Nephron progenitor cell (in vitro differentiated cells): ENCODE results near the gene DPYSL3.

Experiments used
- DNase-seq: peaks from one replicate; pipeline ENCODE4 v3.0.0; 2021
- H3K27ac Mint-ChIP-seq: 2 replicates; pipeline ENCODE4 v1.8.0; 2021; ENCODE audit warnings: mild to moderate bottlenecking, moderate library complexity, mixed read lengths
- H3K27me3 Mint-ChIP-seq: 2 replicates; pipeline ENCODE4 v1.8.0; 2021; ENCODE audit warnings: mild to moderate bottlenecking, low read depth, mixed read lengths; ENCODE audit not compliant: poor library complexity
- H3K36me3 Mint-ChIP-seq: 2 replicates; pipeline ENCODE4 v1.8.0; 2021; ENCODE audit warnings: low read depth, mixed read lengths
- H3K4me1 Mint-ChIP-seq: 2 replicates; pipeline ENCODE4 v1.8.0; 2021; ENCODE audit warnings: mixed read lengths
- H3K4me3 Mint-ChIP-seq: 2 replicates; pipeline ENCODE4 v1.8.0; 2021; ENCODE audit warnings: mild to moderate bottlenecking, moderate library complexity, mixed read lengths
- H3K9me3 Mint-ChIP-seq: 2 replicates; pipeline ENCODE4 v1.8.0; 2021; ENCODE audit warnings: mild to moderate bottlenecking, moderate library complexity, mixed read lengths
- TF ChIP-seq, protein P1 (sequence below): fragments of 200-600 bp; sonication (generic); IDR thresholded peaks from 2 replicates; pipeline ENCODE4 v1.5.0; 2021; ENCODE audit warnings: antibody characterized with exemption

The DPYSL3 gene

DNA sequence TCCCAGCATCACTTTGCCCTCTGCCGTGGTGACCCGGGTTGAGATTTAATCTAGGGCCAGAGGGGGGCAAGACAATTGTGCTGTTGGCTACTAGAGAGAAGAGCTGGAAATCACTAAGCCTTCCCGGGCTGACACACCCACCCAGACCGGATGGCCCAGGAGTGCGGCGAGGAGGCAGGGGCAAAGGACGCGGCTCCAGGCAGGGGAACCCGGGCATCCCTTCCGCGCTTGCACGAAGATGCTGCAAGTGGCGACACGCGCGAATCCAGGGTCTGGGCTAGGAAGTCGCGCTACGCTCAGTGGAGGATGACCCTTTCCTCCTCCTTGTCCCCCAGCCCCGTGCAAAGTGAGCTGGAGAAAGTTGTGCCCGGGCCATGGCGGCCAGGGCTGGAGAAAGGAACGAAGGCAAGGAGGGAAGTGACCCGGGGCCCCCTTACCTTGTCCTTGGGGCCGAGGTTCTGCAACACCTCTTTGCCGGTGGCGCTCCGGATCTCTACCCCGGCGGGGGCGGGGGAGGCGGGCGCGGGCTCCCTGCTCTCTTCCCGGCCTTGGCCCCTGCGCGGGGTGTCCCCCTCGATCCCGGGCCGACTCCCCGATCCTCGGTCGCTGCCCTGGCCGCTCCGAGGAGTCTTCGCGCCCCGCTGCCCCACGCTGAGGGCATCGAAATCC lies 693 bp downstream of the DPYSL3 start:
- peak; percentile 50 for DNase-seq
- Mint-ChIP-seq H3K27ac (no peak overlapping the region), H3K4me3 (peak overlapping the region; percentile 86), H3K4me1 (peaks cover 37% of the 10 kb centered on the region), H3K36me3 (no peaks in the 10 kb centered on the region), H3K9me3 (no peaks in the 10 kb centered on the region), H3K27me3 (peaks cover 17% of the 10 kb centered on the region)
- TF ChIP-seq, protein P1, sequence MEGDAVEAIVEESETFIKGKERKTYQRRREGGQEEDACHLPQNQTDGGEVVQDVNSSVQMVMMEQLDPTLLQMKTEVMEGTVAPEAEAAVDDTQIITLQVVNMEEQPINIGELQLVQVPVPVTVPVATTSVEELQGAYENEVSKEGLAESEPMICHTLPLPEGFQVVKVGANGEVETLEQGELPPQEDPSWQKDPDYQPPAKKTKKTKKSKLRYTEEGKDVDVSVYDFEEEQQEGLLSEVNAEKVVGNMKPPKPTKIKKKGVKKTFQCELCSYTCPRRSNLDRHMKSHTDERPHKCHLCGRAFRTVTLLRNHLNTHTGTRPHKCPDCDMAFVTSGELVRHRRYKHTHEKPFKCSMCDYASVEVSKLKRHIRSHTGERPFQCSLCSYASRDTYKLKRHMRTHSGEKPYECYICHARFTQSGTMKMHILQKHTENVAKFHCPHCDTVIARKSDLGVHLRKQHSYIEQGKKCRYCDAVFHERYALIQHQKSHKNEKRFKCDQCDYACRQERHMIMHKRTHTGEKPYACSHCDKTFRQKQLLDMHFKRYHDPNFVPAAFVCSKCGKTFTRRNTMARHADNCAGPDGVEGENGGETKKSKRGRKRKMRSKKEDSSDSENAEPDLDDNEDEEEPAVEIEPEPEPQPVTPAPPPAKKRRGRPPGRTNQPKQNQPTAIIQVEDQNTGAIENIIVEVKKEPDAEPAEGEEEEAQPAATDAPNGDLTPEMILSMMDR = no peak

DNA sequence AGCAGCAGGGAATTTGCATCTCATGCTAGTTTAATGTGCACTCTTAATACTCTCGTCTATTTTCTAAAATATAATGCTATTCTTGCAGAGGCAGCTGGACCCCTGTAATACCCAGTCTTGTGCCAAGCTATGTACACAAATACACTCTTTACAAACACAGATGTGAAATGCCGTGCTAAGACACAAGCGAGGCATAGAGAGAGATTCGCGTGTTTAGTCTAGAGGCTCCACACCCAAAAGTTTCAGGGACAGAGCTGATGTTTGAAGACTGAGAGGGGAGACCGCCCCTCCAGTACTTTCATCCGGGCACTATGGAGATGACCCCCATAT lies 1.2 kb downstream of the DPYSL3 start:
- TF ChIP-seq, protein P1 = no peak
- no peaks in the 10 kb centered on the region for H3K36me3 Mint-ChIP-seq
- peak overlapping the region; percentile 86 for H3K4me3 Mint-ChIP-seq
- H3K27me3 Mint-ChIP-seq = peaks cover 17% of the 10 kb centered on the region
- no peak overlapping the region for H3K27ac Mint-ChIP-seq
- DNase-seq = no peak
- H3K9me3 Mint-ChIP-seq = no peaks in the 10 kb centered on the region
- peaks cover 42% of the 10 kb centered on the region for H3K4me1 Mint-ChIP-seq

DNA sequence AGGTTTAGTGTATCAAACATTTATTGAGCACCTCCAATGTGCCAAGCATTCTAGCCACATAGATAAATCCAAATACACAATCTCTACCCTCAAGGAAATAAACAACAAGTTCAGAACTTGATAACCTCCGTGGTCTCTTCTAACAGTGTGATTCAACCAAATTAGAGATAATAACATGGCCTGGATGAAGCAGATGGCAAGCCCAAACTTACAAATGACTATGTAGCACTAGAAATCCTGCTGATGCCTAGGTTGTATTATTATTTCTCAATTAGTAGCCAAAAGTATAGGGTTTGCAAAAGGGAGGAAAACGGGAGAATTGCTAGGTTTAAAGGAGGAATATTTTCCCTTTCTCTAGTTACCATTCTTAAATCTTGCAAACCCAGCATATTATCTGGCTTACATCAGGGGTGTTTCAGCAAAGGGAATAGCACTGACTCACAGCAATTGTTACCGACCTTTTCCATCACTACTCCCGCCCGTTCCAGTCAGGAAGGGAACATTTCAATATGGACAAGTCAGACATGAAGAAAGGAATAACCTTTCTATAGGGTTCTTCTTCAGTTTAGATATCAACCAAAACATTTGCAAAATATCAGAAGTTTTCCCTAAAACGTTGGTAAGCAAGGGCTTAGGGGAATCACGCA lies 2.3 kb downstream of the DPYSL3 start:
- Mint-ChIP-seq H3K27me3 (peaks cover 17% of the 10 kb centered on the region), H3K4me1 (peaks cover 46% of the 10 kb centered on the region), H3K36me3 (no peaks in the 10 kb centered on the region), H3K27ac (no peak overlapping the region), H3K4me3 (peak overlapping the region; percentile 86), H3K9me3 (no peaks in the 10 kb centered on the region)
- DNase-seq = no peak
- TF ChIP-seq, protein P1 = no peak

DNA sequence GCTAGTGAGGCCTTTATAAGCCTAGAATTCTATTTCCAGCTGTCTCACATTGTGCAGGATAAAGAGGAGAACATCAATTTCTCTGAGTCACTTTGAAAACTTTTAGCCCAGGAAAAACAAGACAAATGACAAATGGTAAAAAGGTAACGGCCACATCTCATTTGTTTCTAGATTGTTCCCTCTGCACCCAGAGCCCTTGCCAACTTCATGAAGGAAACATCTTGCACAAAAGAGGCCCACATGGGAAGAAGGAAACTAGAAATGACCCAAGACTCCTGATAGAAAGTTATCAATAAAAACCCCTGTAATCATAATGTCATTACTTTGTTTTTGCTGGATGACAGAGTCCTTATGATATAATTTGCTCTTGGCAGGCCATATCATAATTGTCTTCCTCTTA lies 5.3 kb downstream of the DPYSL3 start:
- Mint-ChIP-seq H3K4me1 (peaks cover 32% of the 10 kb centered on the region), H3K27me3 (peaks cover 4% of the 10 kb centered on the region), H3K36me3 (peaks cover 11% of the 10 kb centered on the region), H3K9me3 (peaks cover 5% of the 10 kb centered on the region), H3K4me3 (no peak overlapping the region), H3K27ac (peak overlapping the region; percentile 90)
- DNase-seq = no peak
- TF ChIP-seq, protein P1 = no peak

DNA sequence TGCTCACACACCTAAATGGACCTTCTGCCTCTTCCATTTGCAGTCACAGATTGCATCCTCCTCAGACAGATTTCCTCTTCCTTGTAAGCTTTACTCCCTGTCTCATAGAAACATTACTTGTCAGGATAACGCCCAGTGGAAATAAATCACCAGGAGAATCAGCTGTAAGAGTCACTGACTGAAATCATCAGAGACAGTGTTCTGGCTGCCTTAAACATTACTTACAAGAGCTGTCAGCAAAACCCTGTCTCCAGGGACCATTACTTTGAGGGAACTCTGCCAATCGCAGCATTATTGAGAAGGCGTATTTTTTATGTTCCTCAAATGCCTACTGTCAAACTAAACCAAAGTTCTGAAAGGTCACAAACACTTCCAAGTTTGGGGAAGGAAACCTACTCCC lies 5.9 kb downstream of the DPYSL3 start:
- H3K4me1 Mint-ChIP-seq = peaks cover 32% of the 10 kb centered on the region
- peaks cover 11% of the 10 kb centered on the region for H3K36me3 Mint-ChIP-seq
- DNase-seq = no peak
- peaks cover 4% of the 10 kb centered on the region for H3K27me3 Mint-ChIP-seq
- H3K4me3 Mint-ChIP-seq = peak overlapping the region; percentile 10
- H3K9me3 Mint-ChIP-seq = peaks cover 5% of the 10 kb centered on the region
- H3K27ac Mint-ChIP-seq = peak overlapping the region; percentile 90
- TF ChIP-seq, protein P1 = no peak

- H3K27me3 Mint-ChIP-seq = no peaks in the 10 kb centered on the region
- TF ChIP-seq, protein P1 = no peak
Observed at GRCh38 chr5:147490989-147491388, 18.9 kb downstream of the DPYSL3 start.

More at GRCh38 chr5:147490989-147491388, 18.9 kb downstream of the DPYSL3 start:
- Mint-ChIP-seq H3K36me3 (no peaks in the 10 kb centered on the region), H3K4me3 (no peak overlapping the region), H3K9me3 (no peaks in the 10 kb centered on the region), H3K4me1 (peaks cover 6% of the 10 kb centered on the region), H3K27ac (no peak overlapping the region)
- no peak for DNase-seq
